KOPT-K1 (cell line): ENCODE results near the gene MYO16.
"Not testable (repeated sequence)": the region's sequence is repeated elsewhere in the genome, so short reads cannot be mapped to it uniquely, and the experiment has no call there.

ENCODE experiments used
- H3K27ac ChIP-seq: fragments of 200-600 bp; sonication (generic); 2 replicates; pipeline ENCODE4 v1.5.1; 2016; ENCODE audit warnings: antibody characterized with exemption, mild to moderate bottlenecking, low read depth, low read length; ENCODE audit not compliant: poor library complexity, severe bottlenecking
- H3K36me3 ChIP-seq: fragments of 200-600 bp; sonication (generic); 2 replicates; pipeline ENCODE4 v1.5.1; 2017; ENCODE audit warnings: antibody characterized with exemption, mild to moderate bottlenecking, low read length, moderate library complexity; ENCODE audit not compliant: insufficient read depth
- H3K9me3 ChIP-seq: fragments of 200-600 bp; sonication (generic); 2 replicates; pipeline ENCODE4 v1.5.1; 2017; ENCODE audit warnings: antibody characterized with exemption, low read length, mild to moderate bottlenecking; ENCODE audit not compliant: insufficient read depth, poor library complexity, severe bottlenecking

MYO16 gene

GRCh38 chr13:109209526-109209925 lies 580.1 kb downstream of the MYO16 start:
- Histone ChIP-seq H3K27ac (no peak overlapping the region), H3K9me3 (no peaks in the 10 kb centered on the region), H3K36me3 (no peaks in the 10 kb centered on the region)

DNA sequence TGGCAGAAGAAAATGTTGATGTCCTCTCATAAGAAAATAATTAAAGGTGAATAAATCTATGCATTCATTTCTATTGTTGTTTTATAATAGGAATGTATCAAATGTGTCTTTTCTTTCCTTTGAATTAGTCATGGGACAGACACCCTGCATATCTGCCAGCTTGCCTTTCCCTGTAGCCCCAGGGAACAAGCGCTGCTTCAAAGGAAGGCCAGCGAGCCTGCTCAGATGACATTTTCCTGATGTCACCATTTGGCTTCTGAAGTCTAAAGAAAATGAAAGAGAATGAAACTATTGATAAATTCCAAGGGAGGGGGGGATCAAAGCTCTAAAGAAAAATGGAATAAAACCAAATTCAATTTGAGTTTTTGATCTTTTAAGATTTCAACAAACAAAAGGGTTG lies 582.2 kb downstream of the MYO16 start:
- H3K27ac ChIP-seq = no peak overlapping the region
- no peaks in the 10 kb centered on the region for H3K36me3 ChIP-seq

DNA sequence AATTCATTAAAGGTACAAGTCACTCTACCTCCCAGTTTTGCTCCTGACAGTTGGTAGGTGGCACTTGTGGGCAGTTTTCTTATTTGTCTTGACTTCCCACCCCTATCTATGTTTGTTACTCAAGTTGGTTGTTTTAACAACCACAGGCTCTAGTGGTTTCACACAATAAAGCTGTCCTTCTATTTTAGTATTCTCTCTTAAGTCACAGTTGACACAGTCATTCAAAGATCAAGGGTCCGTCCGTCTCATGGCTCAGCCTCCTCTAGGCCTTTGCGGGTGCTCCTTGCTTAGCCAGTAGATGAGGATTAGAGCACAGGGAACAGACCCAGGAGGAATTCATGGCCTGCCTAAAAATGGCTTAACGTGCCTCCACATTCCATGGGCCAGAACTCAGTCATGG lies 583.2 kb downstream of the MYO16 start:
- Histone ChIP-seq H3K9me3 (no peaks in the 10 kb centered on the region), H3K27ac (no peak overlapping the region), H3K36me3 (no peaks in the 10 kb centered on the region)

More for the DNA sequence above, 582.2 kb downstream of the MYO16 start:
- no peaks in the 10 kb centered on the region for H3K9me3 ChIP-seq

- Histone ChIP-seq H3K27ac (no peak overlapping the region), H3K36me3 (no peaks in the 10 kb centered on the region)
Observed at GRCh38 chr13:109213714-109214113, 584.3 kb downstream of the MYO16 start.

GRCh38 chr13:109214393-109214792 lies 585.0 kb downstream of the MYO16 start:
- H3K36me3 ChIP-seq = no peaks in the 10 kb centered on the region
- no peak overlapping the region for H3K27ac ChIP-seq
- no peaks in the 10 kb centered on the region for H3K9me3 ChIP-seq

More at GRCh38 chr13:109213714-109214113, 584.3 kb downstream of the MYO16 start:
- no peaks in the 10 kb centered on the region for H3K9me3 ChIP-seq

DNA sequence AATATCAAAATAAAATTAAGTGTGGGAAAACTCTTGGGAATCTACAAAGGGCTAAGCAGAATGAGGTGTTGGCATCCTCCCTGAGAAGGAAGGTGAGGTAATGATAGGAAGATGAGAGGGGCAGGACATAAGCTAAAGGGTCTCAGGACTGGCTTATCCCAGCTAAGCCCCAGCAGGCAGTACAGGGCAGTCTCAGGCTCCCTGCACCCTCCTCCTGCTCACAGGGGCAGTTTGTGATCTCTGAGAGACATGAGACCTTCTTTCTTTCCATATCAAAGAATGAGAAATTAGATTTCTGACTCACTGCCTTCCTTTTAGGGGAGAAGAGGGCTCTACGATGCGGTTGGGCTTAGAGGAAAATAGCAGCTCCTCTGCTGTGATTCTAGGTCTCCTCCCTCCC lies 586.0 kb downstream of the MYO16 start:
- no peaks in the 10 kb centered on the region for H3K9me3 ChIP-seq
- H3K36me3 ChIP-seq = no peaks in the 10 kb centered on the region
- no peak overlapping the region for H3K27ac ChIP-seq

GRCh38 chr13:109217510-109217909 lies 588.1 kb downstream of the MYO16 start:
- H3K9me3 ChIP-seq, H3K27ac ChIP-seq, H3K36me3 ChIP-seq: not testable (repeated sequence)

DNA sequence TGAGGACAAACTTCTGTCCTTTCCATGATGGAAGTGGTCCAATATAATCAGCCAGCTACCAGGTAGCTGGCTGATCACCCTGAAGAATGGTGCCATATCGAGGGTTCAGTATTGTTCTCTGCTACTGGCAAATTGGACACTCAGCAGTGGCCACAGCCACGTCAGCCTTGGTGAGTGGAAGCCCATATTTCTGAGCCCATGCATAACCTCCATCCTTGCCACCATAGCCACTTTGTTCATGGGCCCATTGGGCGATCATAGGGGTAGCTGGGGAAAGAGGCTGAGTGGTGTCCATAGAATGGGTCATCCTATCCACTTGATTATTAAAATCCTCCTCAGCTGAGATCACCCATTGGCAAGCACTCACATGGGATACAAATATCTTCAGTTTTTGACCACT lies 591.2 kb downstream of the MYO16 start:
- H3K27ac ChIP-seq = no peak overlapping the region
- H3K36me3 ChIP-seq = no peaks in the 10 kb centered on the region
- no peaks in the 10 kb centered on the region for H3K9me3 ChIP-seq

DNA sequence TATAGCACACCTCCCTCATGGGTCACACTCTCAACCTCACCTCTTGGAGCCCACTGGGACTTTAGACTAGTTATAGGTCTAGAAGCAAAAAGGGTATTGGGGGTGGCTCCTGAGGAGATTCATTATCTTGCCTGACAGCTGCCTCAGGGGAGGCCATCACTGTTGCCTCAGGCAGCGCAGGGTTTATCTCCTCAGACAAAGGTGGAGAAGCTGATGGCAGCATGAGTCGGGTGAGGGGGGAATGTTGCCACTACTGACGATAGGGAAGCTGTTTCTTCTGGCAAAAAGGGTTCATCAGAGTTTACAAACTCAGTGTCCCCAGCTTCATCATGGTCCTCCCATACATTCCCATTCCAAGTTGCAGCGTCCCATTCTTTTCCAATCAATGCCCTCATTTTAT lies 594.6 kb downstream of the MYO16 start:
- Histone ChIP-seq H3K27ac (no peak overlapping the region), H3K9me3 (peaks cover 5% of the 10 kb centered on the region), H3K36me3 (no peaks in the 10 kb centered on the region)

GRCh38 chr13:109226631-109227030 lies 597.2 kb downstream of the MYO16 start:
- H3K9me3 ChIP-seq = peaks cover 5% of the 10 kb centered on the region
- H3K36me3 ChIP-seq = no peaks in the 10 kb centered on the region
- H3K27ac ChIP-seq = no peak overlapping the region

DNA sequence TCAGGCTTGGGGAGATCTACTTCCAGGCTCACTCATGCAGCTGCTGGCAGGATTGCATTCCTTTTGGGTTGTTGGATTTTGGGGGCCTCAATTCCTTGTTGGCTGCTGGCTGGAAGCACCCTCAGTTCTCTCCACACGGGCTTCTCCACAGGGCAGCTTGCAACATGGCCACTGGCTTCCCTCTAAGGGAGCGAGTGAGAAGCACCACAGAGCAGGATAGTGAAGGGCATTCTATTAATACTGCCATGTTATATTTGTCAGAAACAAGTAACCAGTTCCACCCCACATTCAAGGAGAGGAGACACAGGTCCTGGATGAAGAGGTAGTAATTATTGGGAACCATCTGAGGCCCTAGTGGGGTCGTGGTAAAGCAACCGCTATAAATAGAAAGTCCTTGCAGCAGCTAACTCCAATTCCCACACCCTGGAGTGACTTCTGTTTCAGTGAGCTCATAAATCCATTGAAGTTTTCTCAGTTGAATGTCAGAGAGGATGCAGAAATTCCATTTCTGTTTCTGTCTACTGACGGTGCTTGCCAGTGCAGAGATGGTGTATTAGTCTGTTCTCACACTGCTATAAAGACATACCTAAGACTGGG lies 598.0 kb downstream of the MYO16 start:
- H3K27ac ChIP-seq = no peak overlapping the region
- no peaks in the 10 kb centered on the region for H3K36me3 ChIP-seq
- peaks cover 5% of the 10 kb centered on the region for H3K9me3 ChIP-seq

DNA sequence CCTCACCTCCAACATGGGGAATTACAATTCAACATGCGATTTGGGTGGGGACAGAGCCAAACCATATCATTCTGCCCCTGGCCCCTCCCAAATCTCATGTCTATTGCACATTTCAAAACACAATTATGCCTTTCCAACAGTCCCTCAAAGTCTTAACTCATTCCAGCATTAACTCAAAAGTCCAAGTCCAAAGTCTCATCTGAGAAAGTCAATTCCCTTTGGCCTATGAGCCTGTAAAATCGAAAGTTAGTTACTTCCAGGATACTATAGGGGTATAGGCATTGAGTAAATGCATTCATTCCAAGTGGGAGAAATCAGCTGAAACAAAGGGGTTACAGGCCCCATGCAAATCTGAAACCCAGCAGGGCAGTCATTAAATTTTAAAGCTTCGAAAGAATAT lies 598.8 kb downstream of the MYO16 start:
- Histone ChIP-seq H3K36me3 (no peaks in the 10 kb centered on the region), H3K27ac (no peak overlapping the region), H3K9me3 (peaks cover 5% of the 10 kb centered on the region)

- Histone ChIP-seq H3K27ac (no peak overlapping the region), H3K9me3 (peaks cover 5% of the 10 kb centered on the region), H3K36me3 (no peaks in the 10 kb centered on the region)
Observed at GRCh38 chr13:109231888-109232287, 602.5 kb downstream of the MYO16 start.

- no peaks in the 10 kb centered on the region for H3K36me3 ChIP-seq
- peaks cover 5% of the 10 kb centered on the region for H3K9me3 ChIP-seq
- H3K27ac ChIP-seq = no peak overlapping the region
Observed at GRCh38 chr13:109233293-109233692, 603.9 kb downstream of the MYO16 start.

- H3K27ac ChIP-seq = no peak overlapping the region
- no peaks in the 10 kb centered on the region for H3K9me3 ChIP-seq
- H3K36me3 ChIP-seq = no peaks in the 10 kb centered on the region
Observed at GRCh38 chr13:109235901-109236300, 606.5 kb downstream of the MYO16 start.

GRCh38 chr13:109241160-109241559 lies 611.7 kb downstream of the MYO16 start:
- H3K36me3 ChIP-seq = no peaks in the 10 kb centered on the region
- peaks cover 5% of the 10 kb centered on the region for H3K9me3 ChIP-seq
- H3K27ac ChIP-seq = no peak overlapping the region
